GM12865 (cell line): ENCODE data around the gene KLK13.
A peak's percentile ranks its signal among the peaks of the same experiment; 100 is the strongest.

Source experiments
- DNase-seq: peaks from one replicate; pipeline ENCODE4 v3.0.0; 2010; ENCODE audit warnings: low read depth
- H3K4me3 ChIP-seq: 2 replicates; pipeline ENCODE4 v1.5.1; 2011; ENCODE audit warnings: mild to moderate bottlenecking, low read depth, low read length, control low read depth
- TF ChIP-seq, protein P1 (sequence below): IDR thresholded peaks from 2 replicates; pipeline ENCODE4 v1.5.1; 2011; ENCODE audit warnings: low read length, control low read depth, low read depth, inconsistent platforms; ENCODE audit not compliant: insufficient read depth; ENCODE audit errors: missing control alignments

KLK13 gene

GRCh38 chr19:51040151-51040550 lies 24.7 kb downstream of the KLK13 start:
- DNase-seq = no peak
- TF ChIP-seq, protein P1, sequence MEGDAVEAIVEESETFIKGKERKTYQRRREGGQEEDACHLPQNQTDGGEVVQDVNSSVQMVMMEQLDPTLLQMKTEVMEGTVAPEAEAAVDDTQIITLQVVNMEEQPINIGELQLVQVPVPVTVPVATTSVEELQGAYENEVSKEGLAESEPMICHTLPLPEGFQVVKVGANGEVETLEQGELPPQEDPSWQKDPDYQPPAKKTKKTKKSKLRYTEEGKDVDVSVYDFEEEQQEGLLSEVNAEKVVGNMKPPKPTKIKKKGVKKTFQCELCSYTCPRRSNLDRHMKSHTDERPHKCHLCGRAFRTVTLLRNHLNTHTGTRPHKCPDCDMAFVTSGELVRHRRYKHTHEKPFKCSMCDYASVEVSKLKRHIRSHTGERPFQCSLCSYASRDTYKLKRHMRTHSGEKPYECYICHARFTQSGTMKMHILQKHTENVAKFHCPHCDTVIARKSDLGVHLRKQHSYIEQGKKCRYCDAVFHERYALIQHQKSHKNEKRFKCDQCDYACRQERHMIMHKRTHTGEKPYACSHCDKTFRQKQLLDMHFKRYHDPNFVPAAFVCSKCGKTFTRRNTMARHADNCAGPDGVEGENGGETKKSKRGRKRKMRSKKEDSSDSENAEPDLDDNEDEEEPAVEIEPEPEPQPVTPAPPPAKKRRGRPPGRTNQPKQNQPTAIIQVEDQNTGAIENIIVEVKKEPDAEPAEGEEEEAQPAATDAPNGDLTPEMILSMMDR = no peak
- no peak overlapping the region for H3K4me3 ChIP-seq

- no peak overlapping the region for H3K4me3 ChIP-seq
- TF ChIP-seq, protein P1 = no peak
- no peak for DNase-seq
Observed at GRCh38 chr19:51036519-51036918, 28.4 kb downstream of the KLK13 start.

DNA sequence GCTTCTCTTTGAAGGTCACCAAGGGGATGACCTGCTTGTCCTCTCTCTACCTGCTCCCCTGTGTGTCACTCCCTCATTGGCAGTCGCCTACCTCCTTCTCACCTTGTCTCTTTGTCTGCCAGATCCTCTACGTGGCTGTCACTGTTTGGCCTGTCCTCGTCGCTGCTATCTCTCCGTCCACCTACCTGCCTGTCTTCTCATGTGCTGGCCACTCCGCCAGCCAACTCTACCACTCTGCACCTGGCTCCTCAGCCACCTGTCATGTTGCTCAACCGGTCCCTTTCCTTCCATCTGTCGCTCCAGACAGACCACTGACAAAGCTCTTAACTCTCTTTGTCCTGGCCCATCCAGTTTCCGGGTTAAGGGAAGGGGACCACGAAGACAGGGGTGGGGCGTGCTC lies 30.2 kb downstream of the KLK13 start, which contains the start of gene KLK12:
KLK12 (minus strand) TSS at position 299 of the 400 bp plus-strand sequence. CDS start 381 bp downstream, outside the sequence.
- TF ChIP-seq, protein P1 = no peak
- H3K4me3 ChIP-seq = no peak within 1 kb of the TSS
- DNase-seq = no peak

DNA sequence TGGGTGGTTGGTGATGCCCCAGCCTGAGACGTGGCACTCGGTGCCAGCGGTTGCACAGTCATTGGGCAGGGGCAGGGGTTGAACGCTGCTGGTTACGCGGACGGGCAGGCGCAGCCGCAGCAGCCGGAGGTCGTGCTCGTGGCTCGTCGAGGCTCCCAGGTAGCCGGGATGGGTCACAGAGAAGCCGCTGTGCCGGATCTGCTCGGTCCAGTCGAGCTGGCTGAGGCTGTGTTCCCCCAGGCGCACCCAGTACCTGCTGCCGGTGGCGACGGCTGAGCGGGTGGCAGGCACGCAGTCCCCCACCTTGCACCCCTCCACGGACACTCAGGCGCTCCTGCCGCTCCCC lies 33.0 kb downstream of the KLK13 start:
- no peak overlapping the region for H3K4me3 ChIP-seq
- TF ChIP-seq, protein P1 = no peak
- DNase-seq = no peak

GRCh38 chr19:51031220-51031879 lies 33.5 kb downstream of the KLK13 start:
- TF ChIP-seq, protein P1 = no peak
- no peak overlapping the region for H3K4me3 ChIP-seq
- no peak for DNase-seq

DNA sequence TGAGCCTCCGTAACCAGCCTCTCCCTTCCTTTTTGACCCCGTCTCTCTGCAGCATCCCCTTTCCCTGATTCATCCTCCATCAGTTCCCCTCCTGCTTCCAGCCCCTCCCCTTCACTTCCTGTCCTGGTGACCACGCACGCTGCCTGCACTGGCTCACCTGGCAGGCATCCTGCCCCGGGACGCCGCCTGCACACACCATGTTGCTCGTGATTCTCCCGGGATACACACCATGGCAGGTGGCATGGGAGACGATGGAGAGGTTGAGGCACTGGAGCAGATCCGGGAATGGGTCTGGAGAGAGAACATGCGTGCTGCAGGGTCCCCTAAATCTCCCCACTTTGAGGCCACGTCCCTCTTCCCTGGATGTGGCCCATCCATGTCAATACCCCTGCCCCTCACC lies 34.3 kb downstream of the KLK13 start:
- no peak overlapping the region for H3K4me3 ChIP-seq
- DNase-seq = no peak
- TF ChIP-seq, protein P1 = no peak

GRCh38 chr19:51029718-51030117 lies 35.2 kb downstream of the KLK13 start:
- peak; percentile 11 for DNase-seq
- TF ChIP-seq, protein P1 = no peak
- no peak overlapping the region for H3K4me3 ChIP-seq
